HepG2 (cell line): ENCODE data around the gene F8. TPM values are rescaled to one million over a fixed set of nuclear protein-coding genes. Genes with fewer than 3 reads are reported as not detected.
A peak's percentile ranks its signal among the peaks of the same experiment; 100 is the strongest.

ENCODE experiments used
- ATAC-seq: fragments of 200-7000 bp; cut with Tn5 transposase; 3 replicates; pipeline ENCODE4 v1.9.1; 2020; ENCODE audit warnings: mild to moderate bottlenecking, moderate library complexity
- BruUV-seq: library from RNA; stranded (reverse); fragments of 400-500 nt; replicated peaks from 2 replicates; lab custom pipeline; 2021; lab: Mats Ljungman, UMichigan
- CTCF ChIA-PET: fragments of 300-600 bp; formaldehyde crosslinking; extraction: SDS; loops from one replicate; lab custom pipeline; 2021; ENCODE audit warnings: low total read pairs, inconsistent platforms, low intra/inter-chr PET ratio; lab: Yijun Ruan, JAX
- POLR2A ChIA-PET: fragments of 350-600 bp; sonication (Branson Sonifier 250); formaldehyde crosslinking; loops from one replicate; lab custom pipeline; 2020; ENCODE audit warnings: antibody characterized with exemption, inconsistent platforms; lab: Yijun Ruan, JAX
- DNase-seq: peaks from one replicate; pipeline ENCODE4 v3.0.0-alpha.2; 2015; ENCODE audit warnings: low spot score
- FAIRE-seq: peaks from 3 replicates; lab custom pipeline; 2011; peaks lifted over from hg19 to GRCh38; lab: Jason Lieb, UNC
- H2AFZ ChIP-seq: one replicate; pipeline ENCODE4 v1.6.1; 2011; ENCODE audit warnings: low read length, inconsistent platforms
- H3K27ac ChIP-seq: fragments of 300-600 bp; 3 replicates; pipeline ENCODE4 v1.8.0; 2011; ENCODE audit warnings: mixed run types, mild to moderate bottlenecking, mixed read lengths, low read length, inconsistent platforms; ENCODE audit not compliant: insufficient read depth; ENCODE audit errors: extremely low read length
- H3K27me3 ChIP-seq, 2 experiments: fragments of 200-600 bp in 1 of 2; 2 replicates in 1 of 2; 3 replicates in 1 of 2; pipeline versions ENCODE4 v1.6.0 to v1.8.0; 2011; ENCODE audit warnings: low read length in 2 of 2, mild to moderate bottlenecking in 2 of 2, moderate library complexity in 2 of 2, inconsistent platforms in 1 of 2; ENCODE audit not compliant: insufficient read depth in 2 of 2, control insufficient read depth in 1 of 2
- H3K36me3 ChIP-seq, 2 experiments: fragments of 200-600 bp in 1 of 2; replicated peaks in 1 of 2; 2 replicates in 1 of 2; 3 replicates in 1 of 2; pipeline versions ENCODE4 v1.5.1 to v1.8.0; 2011; ENCODE audit warnings: low read length in 2 of 2, inconsistent platforms in 1 of 2; ENCODE audit not compliant: insufficient read depth in 2 of 2, control insufficient read depth in 1 of 2
- H3K4me1 ChIP-seq: 2 replicates; pipeline ENCODE4 v1.5.1; 2012; ENCODE audit warnings: low read length, inconsistent platforms; ENCODE audit not compliant: insufficient read depth
- H3K4me2 ChIP-seq: 2 replicates; pipeline ENCODE4 v1.6.0; 2011; ENCODE audit warnings: low read depth, low read length, inconsistent platforms
- H3K4me3 ChIP-seq, 3 experiments: fragments of 200-600 bp in 1 of 3; sonication (generic), shearing (Covaris generic) in 1 of 3; replicated peaks in 1 of 3; 2 replicates each; pipeline ENCODE4 v1.5.1; 2011 to 2016; ENCODE audit warnings: low read length in 3 of 3, inconsistent platforms in 2 of 3, low read depth in 2 of 3, mild to moderate bottlenecking in 2 of 3, control low read depth in 1 of 3, mixed read lengths in 1 of 3; ENCODE audit not compliant: insufficient read depth in 1 of 3
- H3K79me2 ChIP-seq: one replicate; pipeline ENCODE4 v1.6.1; 2011; ENCODE audit warnings: low read length, inconsistent platforms; ENCODE audit not compliant: insufficient read depth
- H3K9ac ChIP-seq: 2 replicates; pipeline ENCODE4 v1.6.0; 2011; ENCODE audit warnings: mild to moderate bottlenecking, low read depth, low read length, inconsistent platforms; ENCODE audit not compliant: insufficient read depth
- H3K9me3 ChIP-seq: 2 replicates; pipeline ENCODE4 v1.5.1; 2012; ENCODE audit warnings: mild to moderate bottlenecking, low read length
- H4K20me1 ChIP-seq: 2 replicates; pipeline ENCODE4 v1.6.0; 2011; ENCODE audit warnings: inconsistent platforms, mild to moderate bottlenecking, low read length, moderate library complexity; ENCODE audit not compliant: insufficient read depth
- SUZ12 ChIP-seq: fragments of 150-350 bp; IDR thresholded peaks from 2 replicates; pipeline ENCODE4 v1.6.1; 2014; ENCODE audit warnings: low read depth, low read length
- ZFP36 ChIP-seq: fragments of 150-350 bp; IDR thresholded peaks from 2 replicates; pipeline ENCODE4 v1.6.1; 2018; ENCODE audit warnings: borderline replicate concordance, low read length, low read depth; ENCODE audit not compliant: partially characterized antibody
- ZIK1 ChIP-seq: sonication (generic); formaldehyde crosslinking; IDR thresholded peaks from 2 replicates; pipeline ENCODE4 v1.5.0; 2020; ENCODE audit warnings: mild to moderate bottlenecking, low read depth, missing genetic modification reagents, borderline replicate concordance
- ZMYM4 ChIP-seq: sonication (generic); formaldehyde crosslinking; IDR thresholded peaks from 2 replicates; pipeline ENCODE4 v1.8.1; 2023; ENCODE audit warnings: mild to moderate bottlenecking, missing genetic modification reagents
- ZNF746 ChIP-seq: sonication (generic); formaldehyde crosslinking; IDR thresholded peaks from 2 replicates; pipeline ENCODE4 v1.8.0; 2022; ENCODE audit warnings: mild to moderate bottlenecking, missing genetic modification reagents
- ZZZ3 ChIP-seq: sonication (generic); formaldehyde crosslinking; IDR thresholded peaks from 2 replicates; pipeline ENCODE4 v1.4.0; 2020; ENCODE audit warnings: missing genetic modification reagents, mild to moderate bottlenecking, borderline replicate concordance
- whole genome bisulfite sequencing: methylation state at CpG from one replicate; pipeline ENCODE4 v1.1.6; 2017; ENCODE audit warnings: low lambda C conversion rate; 5-methylcytosine and 5-hydroxymethylcytosine counted together
- in situ Hi-C: cut with HindIII; loops from 2 replicates; pipeline ENCODE4 v1.10.0; 2017; ENCODE audit warnings: low pct_unique_long_range_greater_than_20kb; ENCODE audit not compliant: extremely low pct_ligation_motif_present
- intact Hi-C: fragments of 100-400 bp; cut with micrococcal nuclease; formaldehyde crosslinking; loops from one replicate; pipeline ENCODE4 v1.10.0; 2022; ENCODE audit not compliant: unreplicated experiment
- polyA plus RNA-seq, 8 experiments: library from polyadenylated mRNA; depleted of rRNA in 3 of 8; stranded (reverse) in 7 of 8; unstranded in 1 of 8; fragments of >200 nt; fragmentation: Illumina TruSeq in 4 of 8; extraction: Trizol in 4 of 8; gene quantifications; 2 replicates each; pipeline versions ENCODE4 v1.2.1 to v1.2.3, GENCODE V29; 2011 to 2016; ENCODE audit warnings: low read depth in 4 of 8, missing spikeins in 1 of 8, mixed read lengths in 1 of 8; ENCODE audit not compliant: insufficient read depth in 1 of 8
- total RNA-seq, 5 experiments: library from RNA; depleted of rRNA; stranded (reverse); fragments of >200 nt; fragmentation: Illumina TruSeq; extraction: Trizol; gene quantifications; 2 replicates each; pipeline ENCODE4 v1.2.3, GENCODE V29; 2016; ENCODE audit warnings: low read depth in 1 of 5
- TF ChIP-seq, protein P1 (sequence below): sonication (generic); formaldehyde crosslinking; IDR thresholded peaks from 2 replicates; pipeline ENCODE4 v1.8.0; 2022; ENCODE audit warnings: mild to moderate bottlenecking, missing genetic modification reagents, moderate library complexity
- TF ChIP-seq, protein P2 (sequence below): sonication (generic); formaldehyde crosslinking; conservative IDR thresholded peaks from 2 replicates; pipeline ENCODE4 v1.5.0; 2020; ENCODE audit warnings: missing genetic modification reagents
- TF ChIP-seq, protein P3 (sequence below): sonication (generic); formaldehyde crosslinking; IDR thresholded peaks from 2 replicates; pipeline ENCODE4 v1.5.0; 2020; ENCODE audit warnings: mild to moderate bottlenecking, missing genetic modification reagents

F8 gene
- total and polyA plus RNA-seq, 2 of the 13 experiments (the other 11 are each of a cell fraction or from before 2014, with no cell fraction given), result 0.29 to 0.61 TPM

DNA sequence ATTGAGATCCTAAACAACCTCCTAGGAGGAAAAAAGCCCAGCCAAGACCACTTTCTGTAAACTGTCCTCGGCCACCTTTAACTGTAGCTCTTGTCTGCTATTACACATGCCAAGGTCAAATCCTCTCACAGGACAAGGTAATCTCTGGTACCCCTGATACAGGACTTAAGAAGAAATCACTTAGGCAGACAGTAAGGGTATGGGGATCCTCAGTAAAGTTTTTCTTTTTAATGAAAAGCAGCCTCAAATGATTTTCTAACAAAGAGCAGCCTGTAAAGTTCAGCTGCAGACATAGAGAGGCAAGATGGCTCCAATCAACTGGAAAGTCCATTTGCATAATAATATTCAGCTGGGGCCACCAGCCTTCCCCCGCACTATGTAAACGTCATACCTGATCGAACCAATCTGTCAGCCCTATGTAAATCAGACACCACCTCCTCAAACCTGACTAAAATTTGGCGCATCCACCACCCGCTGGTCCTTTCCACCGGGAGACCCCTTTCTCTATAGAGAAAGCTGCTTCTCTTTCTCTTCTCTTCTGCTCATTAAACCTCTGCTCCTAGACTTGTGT lies 202.7 kb downstream of the F8 start:
- ChIA-PET CTCF (no interaction called here), POLR2A (no interaction called here)
- no peaks in the 10 kb centered on the region for H3K9me3 ChIP-seq
- WGBS, result 91% methylated on average over 5 of the region's 7 CpGs
- H2AFZ ChIP-seq, result no peak overlapping the region
- intact Hi-C loops (no loop called here), in situ Hi-C loops (no loop called here)
- no peak for DNase-seq
- no peaks in the 10 kb centered on the region for H3K27me3 ChIP-seq
- H3K4me3 ChIP-seq, result no peak overlapping the region
- peaks cover 8% of the 10 kb centered on the region for H3K4me1 ChIP-seq
- no peak for FAIRE-seq
- H4K20me1 ChIP-seq, result no peaks in the 10 kb centered on the region
- ATAC-seq, result no peak
- BruUV-seq, result no TSS peak
- H3K27ac ChIP-seq, result no peak overlapping the region
- no peaks in the 10 kb centered on the region for H3K79me2 ChIP-seq
- no peaks in the 10 kb centered on the region for H3K36me3 ChIP-seq
- no peak overlapping the region for H3K4me2 ChIP-seq
- H3K9ac ChIP-seq, result no peak overlapping the region
- TF ChIP-seq ZZZ3 (no peak), ZMYM4 (CRISPR knock-in tag) (no peak), SUZ12 (no peak)
- TF ChIP-seq, protein P1, sequence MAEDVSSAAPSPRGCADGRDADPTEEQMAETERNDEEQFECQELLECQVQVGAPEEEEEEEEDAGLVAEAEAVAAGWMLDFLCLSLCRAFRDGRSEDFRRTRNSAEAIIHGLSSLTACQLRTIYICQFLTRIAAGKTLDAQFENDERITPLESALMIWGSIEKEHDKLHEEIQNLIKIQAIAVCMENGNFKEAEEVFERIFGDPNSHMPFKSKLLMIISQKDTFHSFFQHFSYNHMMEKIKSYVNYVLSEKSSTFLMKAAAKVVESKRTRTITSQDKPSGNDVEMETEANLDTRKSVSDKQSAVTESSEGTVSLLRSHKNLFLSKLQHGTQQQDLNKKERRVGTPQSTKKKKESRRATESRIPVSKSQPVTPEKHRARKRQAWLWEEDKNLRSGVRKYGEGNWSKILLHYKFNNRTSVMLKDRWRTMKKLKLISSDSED (CRISPR knock-in tag), result no peak

DNA sequence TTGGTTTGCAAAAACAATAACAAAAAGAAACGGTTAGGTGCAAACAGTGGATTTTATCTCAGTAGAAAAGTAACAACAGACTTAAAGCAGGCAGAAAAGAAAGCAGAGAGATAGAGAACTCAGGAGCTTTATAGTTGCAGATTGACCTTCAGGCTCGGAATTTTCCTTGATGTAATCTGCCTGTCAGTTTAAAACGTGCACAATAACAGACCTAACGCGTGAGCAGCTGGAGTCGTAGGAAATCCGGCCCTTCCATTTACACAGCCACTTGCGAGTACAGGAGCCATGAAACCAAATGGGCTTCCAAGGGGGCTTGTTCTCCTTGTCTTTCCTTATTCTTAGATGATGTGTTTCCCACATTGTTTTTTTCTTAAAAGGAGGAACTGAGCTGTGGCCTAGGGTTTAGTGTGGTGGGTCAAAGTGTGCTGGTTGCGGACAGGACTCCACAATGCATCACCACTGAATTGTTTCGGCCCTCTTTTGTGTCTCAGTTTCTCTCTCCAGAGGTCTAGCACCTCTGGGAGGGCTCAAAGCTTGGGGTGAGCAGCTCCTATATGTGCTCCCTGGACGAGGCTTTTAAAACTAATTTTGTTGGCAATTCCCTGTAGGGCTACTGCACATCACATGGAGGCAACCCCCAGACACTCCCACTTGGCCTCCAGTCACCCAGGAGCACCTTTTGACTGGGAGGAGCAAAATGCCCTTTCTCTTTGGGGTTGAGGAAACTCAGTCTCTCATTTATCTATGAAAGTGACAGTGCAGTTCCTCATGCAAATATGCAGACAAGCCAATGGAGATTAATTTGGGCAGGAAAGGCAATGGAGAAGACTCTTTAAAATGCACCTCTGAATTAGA lies 203.4 kb downstream of the F8 start:
- no peaks in the 10 kb centered on the region for H3K36me3 ChIP-seq
- CTCF ChIA-PET, result no interaction called here
- H3K4me2 ChIP-seq, result peak overlapping the region; percentile 39
- H3K27ac ChIP-seq, result no peak overlapping the region
- no peak for ATAC-seq
- no peaks in the 10 kb centered on the region for H3K9me3 ChIP-seq
- intact Hi-C loops (no loop called here), in situ Hi-C loops (no loop called here)
- H3K79me2 ChIP-seq, result no peaks in the 10 kb centered on the region
- no peak for DNase-seq
- no peaks in the 10 kb centered on the region for H3K27me3 ChIP-seq
- no peak overlapping the region for H3K4me3 ChIP-seq
- no peak for FAIRE-seq
- H3K9ac ChIP-seq, result no peak overlapping the region
- H2AFZ ChIP-seq, result no peak overlapping the region
- peaks cover 8% of the 10 kb centered on the region for H3K4me1 ChIP-seq
- BruUV-seq, result no TSS peak
- H4K20me1 ChIP-seq, result no peaks in the 10 kb centered on the region
- POLR2A ChIA-PET, result interaction anchor here (1.5 kb wide), 1 partner anchor 14 kb away, joined by 3 read pairs; the partner anchor contains the start of gene MPP1
- WGBS, result 0% methylated on average over 9 of the region's 11 CpGs
- TF ChIP-seq ZNF746 (CRISPR knock-in tag), result no peak
- TF ChIP-seq ZIK1 (CRISPR knock-in tag), result no peak
- no peak for TF ChIP-seq ZFP36
- TF ChIP-seq, protein P2, sequence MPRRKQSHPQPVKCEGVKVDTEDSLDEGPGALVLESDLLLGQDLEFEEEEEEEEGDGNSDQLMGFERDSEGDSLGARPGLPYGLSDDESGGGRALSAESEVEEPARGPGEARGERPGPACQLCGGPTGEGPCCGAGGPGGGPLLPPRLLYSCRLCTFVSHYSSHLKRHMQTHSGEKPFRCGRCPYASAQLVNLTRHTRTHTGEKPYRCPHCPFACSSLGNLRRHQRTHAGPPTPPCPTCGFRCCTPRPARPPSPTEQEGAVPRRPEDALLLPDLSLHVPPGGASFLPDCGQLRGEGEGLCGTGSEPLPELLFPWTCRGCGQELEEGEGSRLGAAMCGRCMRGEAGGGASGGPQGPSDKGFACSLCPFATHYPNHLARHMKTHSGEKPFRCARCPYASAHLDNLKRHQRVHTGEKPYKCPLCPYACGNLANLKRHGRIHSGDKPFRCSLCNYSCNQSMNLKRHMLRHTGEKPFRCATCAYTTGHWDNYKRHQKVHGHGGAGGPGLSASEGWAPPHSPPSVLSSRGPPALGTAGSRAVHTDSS (CRISPR knock-in tag), result no peak
- TF ChIP-seq, protein P3, sequence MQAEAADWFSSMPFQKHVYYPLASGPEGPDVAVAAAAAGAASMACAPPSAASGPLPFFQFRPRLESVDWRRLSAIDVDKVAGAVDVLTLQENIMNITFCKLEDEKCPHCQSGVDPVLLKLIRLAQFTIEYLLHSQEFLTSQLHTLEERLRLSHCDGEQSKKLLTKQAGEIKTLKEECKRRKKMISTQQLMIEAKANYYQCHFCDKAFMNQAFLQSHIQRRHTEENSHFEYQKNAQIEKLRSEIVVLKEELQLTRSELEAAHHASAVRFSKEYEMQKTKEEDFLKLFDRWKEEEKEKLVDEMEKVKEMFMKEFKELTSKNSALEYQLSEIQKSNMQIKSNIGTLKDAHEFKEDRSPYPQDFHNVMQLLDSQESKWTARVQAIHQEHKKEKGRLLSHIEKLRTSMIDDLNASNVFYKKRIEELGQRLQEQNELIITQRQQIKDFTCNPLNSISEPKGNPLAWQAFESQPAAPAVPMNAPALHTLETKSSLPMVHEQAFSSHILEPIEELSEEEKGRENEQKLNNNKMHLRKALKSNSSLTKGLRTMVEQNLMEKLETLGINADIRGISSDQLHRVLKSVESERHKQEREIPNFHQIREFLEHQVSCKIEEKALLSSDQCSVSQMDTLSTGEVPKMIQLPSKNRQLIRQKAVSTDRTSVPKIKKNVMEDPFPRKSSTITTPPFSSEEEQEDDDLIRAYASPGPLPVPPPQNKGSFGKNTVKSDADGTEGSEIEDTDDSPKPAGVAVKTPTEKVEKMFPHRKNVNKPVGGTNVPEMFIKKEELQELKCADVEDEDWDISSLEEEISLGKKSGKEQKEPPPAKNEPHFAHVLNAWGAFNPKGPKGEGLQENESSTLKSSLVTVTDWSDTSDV (CRISPR knock-in tag), result no peak
